ENCODE measurements around the gene ATP2B3. TPM values are rescaled to one million over a fixed set of nuclear protein-coding genes. Genes with fewer than 3 reads are reported as not detected.

Gene ATP2B3
- total and polyA plus RNA-seq, 11 donors = 0.12 TPM; not detected in 10

- Histone ChIP-seq H3K27me3 (peaks cover 0 to under 1% (median 0%) of the 10 kb centered on the region in 9 donors), H3K27ac (no peak overlapping the region), H3K4me3 (no peak overlapping the region), H3K36me3 (peaks cover 0 to 5% (median 0%) of the 10 kb centered on the region in 9 donors), H3K4me1 (peaks cover 0 to 11% (median 0%) of the 10 kb centered on the region in 12 donors), H3K9me3 (no peaks in the 10 kb centered on the region)
- no peak for ATAC-seq
- intact Hi-C loops (cut with DNase I) = loop anchor here in 8 of 10 donors (5.0 to 10.0 kb wide), 5 partner anchors 32 to 540 kb away; partner anchors contain the start of gene HAUS7 (in 3 of the 8)
- TF ChIP-seq CTCF (IDR thresholded peaks at IDR 0.05) (no peak), POLR2A (IDR thresholded peaks at IDR 0.05) (no peak)
- 76 to 82% (median 79%) methylated on average over 22 to 26 of the region's 26 CpGs for WGBS, 4 donors
- DNase-seq = no peak
Measured at GRCh38 chrX:153504445-153505016, 12.9 kb upstream of the ATP2B3 start.

GRCh38 chrX:153505361-153505760 is 12.1 kb upstream of the ATP2B3 start:
- WGBS, 4 donors = 83 to 88% (median 86%) methylated on average over 13 to 18 of the region's 18 CpGs
- Histone ChIP-seq H3K4me1 (peaks cover 0 to 7% (median 0%) of the 10 kb centered on the region in 12 donors), H3K36me3 (peaks cover 0 to 5% (median 0%) of the 10 kb centered on the region in 9 donors), H3K4me3 (no peak overlapping the region), H3K27me3 (peaks cover 0 to 4% (median 0%) of the 10 kb centered on the region in 9 donors), H3K9me3 (no peaks in the 10 kb centered on the region), H3K27ac (no peak overlapping the region)
- TF ChIP-seq POLR2A (IDR thresholded peaks at IDR 0.05) (no peak), CTCF (IDR thresholded peaks at IDR 0.05) (no peak)
- DNase-seq (no peak), ATAC-seq (no peak)
- intact Hi-C loops (cut with DNase I) = loop anchor here in 8 of 10 donors (5.0 to 10.0 kb wide), 5 partner anchors 33 to 541 kb away; partner anchors contain the start of gene HAUS7 (in 3 of the 8)

GRCh38 chrX:153507484-153508178 is 9.8 kb upstream of the ATP2B3 start:
- Histone ChIP-seq H3K27ac (peak overlapping the region in 2 of 12 donors; percentile 22 to 24), H3K27me3 (peaks cover 0 to 4% (median 0%) of the 10 kb centered on the region in 9 donors), H3K9me3 (no peaks in the 10 kb centered on the region), H3K4me1 (peaks cover 0 to 7% (median 0%) of the 10 kb centered on the region in 12 donors), H3K4me3 (no peak overlapping the region), H3K36me3 (peaks cover 0 to 5% (median 0%) of the 10 kb centered on the region in 9 donors)
- intact Hi-C loops (cut with DNase I) = loop anchor here in 9 of 10 donors (2.0 to 10.0 kb wide), 8 partner anchors 35 to 543 kb away; partner anchors contain the start of gene HAUS7 (in 5 of the 9)
- ATAC-seq (peak; percentile 61 to 93 (median 84)), DNase-seq (peak; percentile 75 to 88 (median 79))
- WGBS, 4 donors = 16 to 26% (median 21%) methylated on average over 15 to 19 of the region's 19 CpGs
- TF ChIP-seq POLR2A (IDR thresholded peaks at IDR 0.05) (no peak), CTCF (IDR thresholded peaks at IDR 0.05) (peak; percentile 72 to 93 (median 79))

GRCh38 chrX:153509592-153509991 is 7.8 kb upstream of the ATP2B3 start:
- H3K27me3 ChIP-seq = peaks cover 0 to 4% (median 0%) of the 10 kb centered on the region in 9 donors
- TF ChIP-seq POLR2A (IDR thresholded peaks at IDR 0.05) (no peak), CTCF (IDR thresholded peaks at IDR 0.05) (no peak)
- ATAC-seq (peak in 1 of 4 donors; percentile 1), DNase-seq (no peak)
- intact Hi-C loops (cut with DNase I) = loop anchor here in 8 of 10 donors (5.0 to 10.0 kb wide), 5 partner anchors 37 to 545 kb away; partner anchors contain the start of gene HAUS7 (in 3 of the 8)
- H3K4me1 ChIP-seq = peaks cover 0 to 7% (median 0%) of the 10 kb centered on the region in 12 donors
- peaks cover 0 to 5% (median 0%) of the 10 kb centered on the region in 9 donors for H3K36me3 ChIP-seq
- WGBS, 4 donors = 82 to 90% (median 86%) methylated on average over 6 to 14 of the region's 14 CpGs
- no peak overlapping the region for H3K4me3 ChIP-seq
- no peak overlapping the region for H3K27ac ChIP-seq
- H3K9me3 ChIP-seq = no peaks in the 10 kb centered on the region

Data from heart left ventricle (tissue), 16 donors.